ENCODE results near the gene DIP2B.

DNA sequence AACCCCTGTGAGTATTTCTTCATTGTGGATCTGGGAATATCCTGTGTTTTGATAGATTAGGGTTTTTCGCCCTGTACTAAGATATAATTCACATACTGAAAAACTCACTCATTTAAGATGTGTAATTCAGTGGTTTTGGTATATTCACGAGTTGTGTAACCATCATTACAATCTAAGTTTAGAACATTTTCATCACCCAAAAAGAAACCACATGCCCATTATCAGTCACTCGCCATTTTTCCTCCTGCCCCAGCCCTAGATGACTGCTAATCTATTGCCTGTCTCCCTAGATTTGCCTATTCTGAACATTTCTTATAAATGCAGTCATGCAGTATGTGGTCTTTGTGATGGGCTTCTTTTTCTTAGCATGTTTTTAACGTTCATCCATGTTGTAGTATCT lies 191.2 kb downstream of the DIP2B start:
- TF ChIP-seq, protein P1, sequence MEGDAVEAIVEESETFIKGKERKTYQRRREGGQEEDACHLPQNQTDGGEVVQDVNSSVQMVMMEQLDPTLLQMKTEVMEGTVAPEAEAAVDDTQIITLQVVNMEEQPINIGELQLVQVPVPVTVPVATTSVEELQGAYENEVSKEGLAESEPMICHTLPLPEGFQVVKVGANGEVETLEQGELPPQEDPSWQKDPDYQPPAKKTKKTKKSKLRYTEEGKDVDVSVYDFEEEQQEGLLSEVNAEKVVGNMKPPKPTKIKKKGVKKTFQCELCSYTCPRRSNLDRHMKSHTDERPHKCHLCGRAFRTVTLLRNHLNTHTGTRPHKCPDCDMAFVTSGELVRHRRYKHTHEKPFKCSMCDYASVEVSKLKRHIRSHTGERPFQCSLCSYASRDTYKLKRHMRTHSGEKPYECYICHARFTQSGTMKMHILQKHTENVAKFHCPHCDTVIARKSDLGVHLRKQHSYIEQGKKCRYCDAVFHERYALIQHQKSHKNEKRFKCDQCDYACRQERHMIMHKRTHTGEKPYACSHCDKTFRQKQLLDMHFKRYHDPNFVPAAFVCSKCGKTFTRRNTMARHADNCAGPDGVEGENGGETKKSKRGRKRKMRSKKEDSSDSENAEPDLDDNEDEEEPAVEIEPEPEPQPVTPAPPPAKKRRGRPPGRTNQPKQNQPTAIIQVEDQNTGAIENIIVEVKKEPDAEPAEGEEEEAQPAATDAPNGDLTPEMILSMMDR (conservative IDR thresholded peaks at IDR 0.05) = no peak
- TF ChIP-seq EZH2 (IDR thresholded peaks at IDR 0.05; ENCODE audit: low read depth) = no peak

All from PC-9 (cell line).